Right ventricle myocardium superior (tissue), 1 donor: ENCODE data around the gene PHACTR1. TPM values are rescaled to one million over a fixed set of nuclear protein-coding genes. Genes with fewer than 3 reads are reported as not detected.
"Not testable (repeated sequence)": the region's sequence is repeated elsewhere in the genome, so short reads cannot be mapped to it uniquely, and the experiment has no call there.

ENCODE experiments used
- ATAC-seq: fragments of 200-7000 bp; cut with Tn5 transposase; one replicate; pipeline ENCODE4 v1.9.1; 2020; ENCODE audit warnings: mild to moderate bottlenecking; ENCODE audit not compliant: poor library complexity
- DNase-seq: peaks from one replicate; pipeline ENCODE4 v3.0.0-alpha.2; 2020
- intact Hi-C: fragments of 100-400 bp; cut with DNase I; formaldehyde crosslinking; loops from one replicate; pipeline ENCODE4 v1.11.2; 2022
- long read RNA-seq: library from polyadenylated mRNA; unstranded; transcript quantifications from one replicate; pipeline ENCODE4 v2.0.0, GENCODE V29; 2021
- total RNA-seq: library from RNA; stranded (reverse); fragmentation: NEBNext Ultra II Directional; extraction: Animal tissue kit (Norgen Biotek cat#: 25700); gene quantifications from one replicate; pipeline ENCODE4 v1.2.1, GENCODE V29; 2021
- donor health status: DM: no; HTN: yes; CAD: no; lungs with severe emphysema.

Gene PHACTR1
- total RNA-seq: 114 TPM
- long read RNA-seq, partial matches to known transcripts: 18 of 83 reads
- long read RNA-seq, other reads (novel, unspliced or antisense): 65 of 83 reads

GRCh38 chr6:12716298-12716916, at the start of gene PHACTR1:
TSS of gene PHACTR1 (plus strand) at chr6:12716767.
- ATAC-seq: no peak
- intact Hi-C loops: no loop called here

GRCh38 chr6:12666886-12667285, 49.7 kb upstream of the PHACTR1 start:
- DNase-seq (no peak), ATAC-seq (no peak)
- intact Hi-C loops: no loop called here

More at GRCh38 chr6:12716298-12716916, at the start of gene PHACTR1:
- no peak for DNase-seq

GRCh38 chr6:12675931-12676330, 40.6 kb upstream of the PHACTR1 start:
- DNase-seq: no peak
- no peak for ATAC-seq
- intact Hi-C loops: no loop called here

DNA sequence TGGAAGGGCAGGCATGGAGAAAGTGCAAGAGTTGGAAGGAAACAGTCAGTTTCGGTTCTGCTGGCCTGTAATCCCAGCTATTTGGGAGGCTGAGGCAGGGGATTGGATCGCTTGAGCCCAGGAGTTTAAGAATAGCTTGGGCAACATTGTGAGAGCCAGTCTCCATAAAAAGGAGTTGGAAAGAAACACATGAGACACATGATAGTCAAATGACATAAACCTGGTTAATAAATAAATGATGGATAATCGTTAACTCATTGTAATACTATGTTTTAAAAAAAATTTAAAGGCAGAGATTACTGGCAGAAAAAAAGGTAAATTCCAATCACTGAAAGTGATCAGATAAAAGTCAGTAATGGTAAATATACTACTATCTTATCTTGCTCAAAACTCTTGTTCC, 37.2 kb upstream of the PHACTR1 start:
- intact Hi-C loops: no loop called here
- ATAC-seq (no peak), DNase-seq (no peak)

DNA sequence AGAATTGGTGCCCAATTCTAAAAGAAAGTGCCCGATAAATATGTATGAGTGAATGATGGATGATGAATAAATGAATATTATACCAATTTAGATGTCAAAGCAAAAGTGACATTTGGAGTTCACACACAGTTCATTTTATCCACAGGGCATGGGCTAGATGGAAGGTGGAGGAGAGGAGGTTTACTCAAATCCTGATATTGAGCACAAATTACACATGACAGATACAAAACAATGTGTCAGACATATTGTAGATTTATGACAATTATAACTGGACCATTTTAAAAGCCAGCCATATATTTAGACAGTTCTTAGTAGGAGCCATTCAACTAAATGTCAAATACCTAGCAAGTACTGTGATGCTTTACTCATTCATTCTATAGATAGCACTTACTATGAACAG, 23.4 kb upstream of the PHACTR1 start:
- DNase-seq (no peak), ATAC-seq (no peak)
- intact Hi-C loops: no loop called here

DNA sequence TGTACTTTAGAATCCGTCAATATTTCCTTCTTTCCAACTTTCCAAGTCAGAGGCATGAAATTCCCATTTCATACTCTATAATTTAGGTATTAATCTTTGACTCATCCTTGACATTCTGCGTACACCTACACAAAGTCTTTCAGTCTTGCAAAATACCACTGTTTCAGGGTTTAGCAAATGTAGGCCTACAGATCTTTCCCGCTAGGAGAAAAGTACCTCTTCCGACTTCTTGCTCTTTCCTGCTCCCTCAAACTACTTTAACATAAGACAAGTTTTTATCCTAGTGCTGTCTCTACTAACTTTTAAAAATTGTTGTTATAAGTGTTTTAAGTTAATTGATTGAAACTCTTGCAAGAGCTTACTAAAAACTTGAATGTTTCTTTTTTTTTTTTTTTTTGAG, 18.3 kb upstream of the PHACTR1 start:
- DNase-seq: no peak
- ATAC-seq: no peak
- intact Hi-C loops: no loop called here

DNA sequence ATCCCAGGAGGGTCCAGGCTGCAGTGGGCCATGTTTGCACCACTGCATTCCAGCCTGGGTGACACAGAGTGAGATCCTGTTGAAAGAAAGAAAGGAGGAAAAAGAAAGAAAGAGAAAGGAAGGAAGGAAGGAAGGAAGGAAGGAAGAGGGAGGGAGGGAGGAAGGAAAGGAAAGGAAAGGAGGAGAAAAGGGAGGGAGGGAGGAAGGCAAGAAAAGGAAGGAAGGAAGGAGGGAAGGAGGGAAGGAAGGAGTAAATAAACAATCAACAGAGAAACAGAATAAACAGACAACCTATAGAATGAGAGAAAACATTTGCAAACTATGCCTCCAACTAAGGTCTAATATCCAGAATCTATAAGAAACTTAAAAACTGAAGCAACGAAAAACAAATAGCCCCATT, 11.6 kb upstream of the PHACTR1 start:
- ATAC-seq (no peak), DNase-seq (no peak)
- intact Hi-C loops: no loop called here

- intact Hi-C loops: no loop called here
- ATAC-seq (no peak), DNase-seq (no peak)
These were observed 7.5 kb upstream of the PHACTR1 start for GRCh38 chr6:12709116-12709515.

DNA sequence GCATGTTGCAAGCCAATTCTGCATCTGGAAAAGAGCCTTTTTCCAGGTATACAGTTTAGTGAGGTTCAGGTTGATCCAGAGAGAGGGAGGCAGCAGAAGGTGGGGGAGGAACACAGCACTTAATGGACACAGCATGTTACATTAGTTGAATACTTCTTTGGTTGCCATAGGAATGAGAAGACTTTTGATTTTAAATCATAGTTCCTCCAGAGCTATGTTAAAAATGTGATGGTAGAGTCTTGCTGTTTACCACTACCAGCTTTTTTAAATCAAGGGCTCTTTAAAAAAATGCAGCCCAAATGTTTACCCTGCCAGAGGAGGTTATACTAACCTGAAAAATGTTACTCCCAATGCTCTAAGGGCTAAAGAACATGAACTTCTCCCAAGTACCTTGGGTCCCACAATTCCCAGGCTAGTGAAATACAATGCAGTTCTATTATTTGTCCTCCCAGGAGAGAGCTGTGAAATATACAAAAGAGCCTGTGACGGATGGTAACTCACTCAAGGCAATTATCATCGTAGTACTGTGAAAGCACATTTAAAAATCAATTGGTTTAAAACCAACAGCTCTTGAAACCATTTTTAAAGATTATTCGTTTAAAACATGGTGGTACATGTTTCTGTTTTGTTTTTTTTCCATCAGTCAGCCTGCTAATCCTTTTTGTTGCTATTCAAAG, 6.9 kb upstream of the PHACTR1 start:
- no peak for ATAC-seq
- DNase-seq: no peak
- intact Hi-C loops: no loop called here

DNA sequence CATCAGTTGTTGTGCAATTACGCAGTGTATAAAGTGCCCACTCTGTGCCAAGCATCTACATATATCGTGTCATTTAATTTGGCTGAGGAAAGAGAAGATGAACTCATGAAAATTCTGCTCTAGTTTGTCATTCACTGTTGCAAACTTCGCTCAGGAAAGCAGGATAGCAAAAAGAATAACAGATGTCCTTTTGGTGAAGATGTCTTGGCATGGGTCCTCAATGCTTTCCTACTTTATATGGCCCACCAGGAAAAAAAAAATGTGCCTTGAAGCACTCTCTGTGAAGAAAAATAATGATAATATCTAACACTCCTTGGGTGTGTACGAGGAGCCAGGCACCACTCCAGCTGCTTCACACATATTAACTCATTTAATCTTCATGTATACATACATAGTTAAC, 5.6 kb upstream of the PHACTR1 start:
- no peak for DNase-seq
- ATAC-seq: no peak
- intact Hi-C loops: no loop called here

- intact Hi-C loops: no loop called here
- DNase-seq (no peak), ATAC-seq (no peak)
These were observed 2.5 kb upstream of the PHACTR1 start for GRCh38 chr6:12714022-12714421.

GRCh38 chr6:12715437-12715836, 1.1 kb upstream of the PHACTR1 start:
- no peak for ATAC-seq
- intact Hi-C loops: no loop called here
- DNase-seq: no peak

DNA sequence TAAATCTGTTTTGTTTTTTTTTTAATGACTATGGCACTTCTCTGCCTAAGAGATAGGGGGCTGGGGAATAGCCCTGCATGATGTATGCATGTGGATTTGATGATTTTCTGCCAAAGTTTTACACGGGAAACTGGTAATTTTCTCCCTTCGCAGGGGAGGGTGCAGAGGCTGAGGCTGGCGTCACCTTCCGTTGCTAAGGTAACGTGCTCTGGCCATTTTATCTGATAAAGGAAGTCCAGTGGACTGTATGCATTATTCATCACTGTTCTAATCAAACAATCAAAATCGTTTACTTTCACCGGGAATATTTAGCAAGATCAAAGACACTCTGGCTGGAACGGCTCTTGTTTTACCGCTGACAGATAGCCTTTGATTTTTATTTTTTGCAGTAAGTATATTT, 789 bp downstream of the PHACTR1 start:
- DNase-seq: no peak
- intact Hi-C loops: no loop called here
- no peak for ATAC-seq

- intact Hi-C loops: no loop called here
- DNase-seq (no peak), ATAC-seq (no peak)
These were observed 1.4 kb downstream of the PHACTR1 start for GRCh38 chr6:12718015-12718414.

DNA sequence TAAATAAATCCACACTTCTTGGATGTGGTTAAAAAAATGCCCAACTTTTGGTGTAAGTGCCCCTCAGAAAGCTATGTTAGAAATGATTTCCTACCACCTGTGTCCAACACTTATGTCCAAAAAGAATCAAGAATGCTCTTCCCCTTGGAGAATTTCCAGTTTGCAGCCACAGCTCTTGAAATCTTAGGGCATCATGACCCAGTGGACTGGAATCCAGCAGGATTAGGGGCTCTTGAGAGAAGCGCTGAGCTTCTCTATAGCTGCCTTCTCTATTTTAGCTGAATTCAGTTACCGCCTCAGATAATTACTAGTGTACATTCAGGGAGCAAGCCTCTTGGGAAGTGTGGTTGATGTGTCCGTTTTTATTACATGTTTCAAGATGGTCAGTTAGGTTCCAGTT, 2.5 kb downstream of the PHACTR1 start:
- intact Hi-C loops: no loop called here
- ATAC-seq (no peak), DNase-seq (no peak)

- no peak for DNase-seq
- intact Hi-C loops: no loop called here
- no peak for ATAC-seq
These were observed 3.7 kb downstream of the PHACTR1 start for GRCh38 chr6:12720310-12720709.

GRCh38 chr6:12725263-12725662, 8.7 kb downstream of the PHACTR1 start:
- intact Hi-C loops: no loop called here
- no peak for ATAC-seq
- no peak for DNase-seq

GRCh38 chr6:12729467-12729866, 12.9 kb downstream of the PHACTR1 start:
- intact Hi-C loops: no loop called here

GRCh38 chr6:12730809-12731208, 14.2 kb downstream of the PHACTR1 start:
- ATAC-seq: not testable (repeated sequence)

More at GRCh38 chr6:12729467-12729866, 12.9 kb downstream of the PHACTR1 start:
- DNase-seq: no peak
- ATAC-seq: no peak

DNA sequence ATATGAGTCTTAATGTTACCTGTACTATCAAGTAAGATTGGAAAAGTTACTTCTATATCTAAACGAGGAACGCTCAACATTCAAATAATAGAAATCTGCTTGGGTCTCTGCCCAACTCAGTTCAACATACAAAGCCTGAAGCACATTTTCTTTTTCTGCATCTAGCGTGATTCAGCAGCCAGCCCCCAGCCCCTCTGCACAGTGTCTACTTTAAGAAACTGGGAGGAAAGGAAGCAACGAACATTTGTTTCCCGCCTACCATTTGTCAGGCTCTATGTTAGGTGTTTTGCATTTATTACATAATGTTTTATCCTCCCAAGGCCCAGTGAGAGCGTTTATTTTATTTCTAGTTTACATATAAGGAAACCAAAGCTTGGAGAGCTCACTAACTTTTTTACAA, 17.3 kb downstream of the PHACTR1 start:
- DNase-seq (no peak), ATAC-seq (no peak)
- intact Hi-C loops: no loop called here

More at GRCh38 chr6:12730809-12731208, 14.2 kb downstream of the PHACTR1 start:
- intact Hi-C loops, DNase-seq: not testable (repeated sequence)
